Hepatocyte (in vitro differentiated cells): ENCODE data around the gene VPS45.

Experiments used
- EZH2 ChIP-seq: fragments of 200-600 bp; sonication (generic); IDR thresholded peaks from 2 replicates; pipeline ENCODE4 v1.6.1; 2016; ENCODE audit warnings: antibody characterized with exemption, mild to moderate bottlenecking, borderline replicate concordance
- TF ChIP-seq, protein P1 (sequence below): fragments of 200-600 bp; sonication (generic); IDR thresholded peaks from 2 replicates; pipeline ENCODE4 v1.5.1; 2016; ENCODE audit warnings: antibody characterized with exemption, mild to moderate bottlenecking; ENCODE audit not compliant: poor library complexity

GRCh38 chr1:150187560-150187931 is 120.0 kb downstream of the VPS45 start:
- TF ChIP-seq, protein P1, sequence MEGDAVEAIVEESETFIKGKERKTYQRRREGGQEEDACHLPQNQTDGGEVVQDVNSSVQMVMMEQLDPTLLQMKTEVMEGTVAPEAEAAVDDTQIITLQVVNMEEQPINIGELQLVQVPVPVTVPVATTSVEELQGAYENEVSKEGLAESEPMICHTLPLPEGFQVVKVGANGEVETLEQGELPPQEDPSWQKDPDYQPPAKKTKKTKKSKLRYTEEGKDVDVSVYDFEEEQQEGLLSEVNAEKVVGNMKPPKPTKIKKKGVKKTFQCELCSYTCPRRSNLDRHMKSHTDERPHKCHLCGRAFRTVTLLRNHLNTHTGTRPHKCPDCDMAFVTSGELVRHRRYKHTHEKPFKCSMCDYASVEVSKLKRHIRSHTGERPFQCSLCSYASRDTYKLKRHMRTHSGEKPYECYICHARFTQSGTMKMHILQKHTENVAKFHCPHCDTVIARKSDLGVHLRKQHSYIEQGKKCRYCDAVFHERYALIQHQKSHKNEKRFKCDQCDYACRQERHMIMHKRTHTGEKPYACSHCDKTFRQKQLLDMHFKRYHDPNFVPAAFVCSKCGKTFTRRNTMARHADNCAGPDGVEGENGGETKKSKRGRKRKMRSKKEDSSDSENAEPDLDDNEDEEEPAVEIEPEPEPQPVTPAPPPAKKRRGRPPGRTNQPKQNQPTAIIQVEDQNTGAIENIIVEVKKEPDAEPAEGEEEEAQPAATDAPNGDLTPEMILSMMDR, result no peak
- no peak for TF ChIP-seq EZH2
